Prostate gland (tissue), 2 donors: ENCODE data around the gene PSTPIP1. TPM values are rescaled to one million over a fixed set of nuclear protein-coding genes. Genes with fewer than 3 reads are reported as not detected.

ENCODE experiments used
- DNase-seq: peaks from one replicate; pipeline ENCODE4 v3.0.0-alpha.2; 2019; ENCODE audit warnings: low spot score
- H3K27ac ChIP-seq, 2 donors: fragments of 200-600 bp; sonication (generic); 2 replicates each; pipeline ENCODE4 v1.5.1; 2017 to 2019
- H3K27me3 ChIP-seq: fragments of 200-600 bp; sonication (generic); replicated peaks from 2 replicates; pipeline ENCODE4 v1.5.1; 2019; ENCODE audit not compliant: insufficient read depth
- H3K36me3 ChIP-seq, 2 donors: fragments of 200-600 bp; sonication (generic); 1 replicate in 1 of 2; 2 replicates in 1 of 2; pipeline versions ENCODE4 v1.5.1 to v1.8.1; 2017 to 2019
- H3K4me1 ChIP-seq: fragments of 200-600 bp; sonication (generic); replicated peaks from 2 replicates; pipeline ENCODE4 v1.5.1; 2019
- H3K4me3 ChIP-seq, 2 donors: fragments of 200-600 bp; sonication (generic); 2 replicates each; pipeline ENCODE4 v1.5.1; 2017 to 2019
- H3K9me3 ChIP-seq: fragments of 200-600 bp; sonication (generic); 2 replicates; pipeline ENCODE4 v1.5.1; 2017
- CTCF ChIP-seq, 4 experiments: fragments of 200-600 bp in 2 of 4; fragments of 450-650 bp in 2 of 4; sonication (generic) in 2 of 4; IDR thresholded peaks; 1 replicate in 3 of 4; 2 replicates in 1 of 4; pipeline ENCODE4 v1.5.1; 2016 to 2019; ENCODE audit warnings: antibody characterized with exemption in 4 of 4, mild to moderate bottlenecking in 2 of 4, moderate library complexity in 2 of 4
- POLR2A ChIP-seq: fragments of 450-650 bp; IDR thresholded peaks from one replicate; pipeline ENCODE4 v1.6.1; 2016; ENCODE audit warnings: antibody characterized with exemption, mild to moderate bottlenecking
- POLR2AphosphoS5 ChIP-seq: sonication (generic); formaldehyde crosslinking; IDR thresholded peaks from one replicate; pipeline ENCODE4 v1.6.1; 2017; ENCODE audit warnings: antibody characterized with exemption
- WGBS: methylation state at CpG from one replicate; pipeline ENCODE4 v1.1.5; 2018; 5-methylcytosine and 5-hydroxymethylcytosine counted together
- intact Hi-C: fragments of 100-400 bp; cut with DNase I; formaldehyde crosslinking; loops from one replicate; pipeline ENCODE4 v1.14.2; 2022
- total RNA-seq, 2 donors: library from RNA; depleted of rRNA; stranded (reverse); fragments of >200 nt; gene quantifications; one replicate each; pipeline ENCODE4 v1.1.0, GENCODE V29; 2016

PSTPIP1 gene
- total RNA-seq, 2 donors from 2014 or later, result 2.1 to 7.0 TPM

- no peaks in the 10 kb centered on the region for H3K27me3 ChIP-seq
- H3K9me3 ChIP-seq, result no peaks in the 10 kb centered on the region
- TF ChIP-seq CTCF (IDR thresholded peaks at IDR 0.05), result no peak
- no peak for TF ChIP-seq POLR2A
- TF ChIP-seq POLR2AphosphoS5, result no peak
- 83% methylated on average over 4 of the region's 4 CpGs for WGBS
- H3K4me1 ChIP-seq, result no peaks in the 10 kb centered on the region
- intact Hi-C loops, result no loop called here
- H3K27ac ChIP-seq, result no peak overlapping the region
- no peak overlapping the region for H3K4me3 ChIP-seq
- no peak for DNase-seq
- no peaks in the 10 kb centered on the region for H3K36me3 ChIP-seq
Observed at GRCh38 chr15:76983590-76984375, 11.1 kb upstream of the PSTPIP1 start.

DNA sequence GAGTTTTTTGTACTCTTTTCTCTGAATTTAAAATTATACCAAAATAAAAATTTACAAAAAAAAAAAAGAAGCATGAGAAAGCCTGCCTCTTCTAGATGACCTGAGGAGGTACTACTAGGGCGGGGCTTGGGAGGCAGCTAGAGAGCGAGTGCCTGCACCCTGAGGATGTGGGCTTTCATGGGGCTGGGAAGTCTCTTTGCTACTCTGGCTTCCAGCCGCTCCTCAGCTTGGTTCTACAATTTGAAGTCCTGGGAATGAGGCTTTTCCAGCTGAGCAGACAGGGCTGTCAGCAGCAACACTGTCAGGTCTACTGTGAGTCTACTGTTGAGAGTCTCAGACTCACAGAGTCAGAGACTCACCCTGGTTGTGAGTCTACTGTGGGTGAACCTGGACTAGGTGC lies 8.2 kb upstream of the PSTPIP1 start:
- Histone ChIP-seq H3K27me3 (no peaks in the 10 kb centered on the region), H3K4me3 (no peak overlapping the region), H3K4me1 (no peaks in the 10 kb centered on the region), H3K36me3 (no peaks in the 10 kb centered on the region), H3K9me3 (no peaks in the 10 kb centered on the region), H3K27ac (no peak overlapping the region)
- 88% methylated on average over 3 of the region's 3 CpGs for WGBS
- intact Hi-C loops, result no loop called here
- TF ChIP-seq POLR2AphosphoS5 (no peak), POLR2A (no peak), CTCF (IDR thresholded peaks at IDR 0.05) (no peak)
- DNase-seq, result no peak

- Histone ChIP-seq H3K4me1 (no peaks in the 10 kb centered on the region), H3K4me3 (no peak overlapping the region), H3K27ac (no peak overlapping the region), H3K9me3 (no peaks in the 10 kb centered on the region), H3K27me3 (no peaks in the 10 kb centered on the region), H3K36me3 (no peaks in the 10 kb centered on the region)
- no peak for DNase-seq
- TF ChIP-seq POLR2A (no peak), POLR2AphosphoS5 (no peak), CTCF (IDR thresholded peaks at IDR 0.05) (no peak)
- intact Hi-C loops, result no loop called here
- WGBS, result 86% methylated on average over 6 of the region's 6 CpGs
Observed at GRCh38 chr15:76987276-76987675, 7.7 kb upstream of the PSTPIP1 start.

DNA sequence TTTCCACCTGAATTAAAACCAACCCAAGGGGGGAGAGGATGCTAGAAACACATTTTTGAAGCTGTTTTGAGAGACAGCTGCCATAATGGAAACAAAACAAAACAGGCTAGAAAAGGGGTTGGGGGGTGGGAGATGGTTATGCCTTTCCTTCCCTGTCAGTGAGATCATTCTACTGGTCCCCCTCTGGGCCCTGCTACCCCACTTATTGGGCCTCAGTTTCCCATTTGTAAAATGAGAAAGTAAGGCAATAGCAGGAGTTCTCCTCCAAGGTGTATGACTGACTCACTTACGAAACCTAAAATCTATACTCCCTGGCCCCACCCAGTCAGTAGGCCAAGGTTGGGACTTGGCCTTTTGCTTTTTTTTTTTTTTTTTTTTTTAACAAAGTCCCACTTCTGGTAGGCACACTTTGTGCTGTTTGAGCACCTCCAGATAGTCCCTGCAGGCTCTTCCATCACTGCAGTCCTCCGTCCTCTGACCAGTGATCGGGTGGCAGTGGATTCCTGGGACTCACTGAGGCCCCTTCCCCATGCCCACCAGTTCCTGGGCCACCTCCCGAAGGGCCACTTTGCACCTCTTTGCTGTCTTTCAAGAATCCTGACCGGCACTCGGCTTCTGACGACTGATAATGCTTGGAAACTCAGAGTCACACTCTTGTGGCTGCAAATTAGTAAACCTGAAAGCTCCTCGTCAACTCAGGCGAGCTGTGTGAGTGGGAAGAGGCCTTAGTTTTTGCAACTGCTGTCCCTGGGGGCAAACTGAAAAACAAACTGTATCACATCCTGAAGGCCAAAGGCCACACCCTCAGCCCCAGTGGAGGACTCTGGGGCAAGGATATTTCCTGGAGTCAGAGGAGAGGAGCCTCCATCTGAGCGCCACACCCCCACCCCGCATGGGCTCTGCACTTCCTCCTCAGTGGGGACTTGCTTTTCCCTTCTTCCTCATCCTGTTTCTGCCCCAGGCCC lies 6.7 kb upstream of the PSTPIP1 start:
- H3K4me1 ChIP-seq, result no peaks in the 10 kb centered on the region
- 86% methylated on average over 11 of the region's 11 CpGs for WGBS
- H3K36me3 ChIP-seq, result no peaks in the 10 kb centered on the region
- H3K4me3 ChIP-seq, result no peak overlapping the region
- no peak overlapping the region for H3K27ac ChIP-seq
- no peaks in the 10 kb centered on the region for H3K27me3 ChIP-seq
- H3K9me3 ChIP-seq, result no peaks in the 10 kb centered on the region
- TF ChIP-seq POLR2A (no peak), CTCF (IDR thresholded peaks at IDR 0.05) (no peak), POLR2AphosphoS5 (no peak)
- DNase-seq, result no peak
- intact Hi-C loops, result no loop called here
